PC-3 (cell line): Measurements from ENCODE around the gene ADAMTS17. TPM values are rescaled to one million over a fixed set of nuclear protein-coding genes. Genes with fewer than 3 reads are reported as not detected.

Experiments used
- ATAC-seq: fragments of 200-7000 bp; cut with Tn5 transposase; 2 replicates; pipeline ENCODE4 v1.9.1; 2020; ENCODE audit warnings: mild to moderate bottlenecking, moderate library complexity
- BruUV-seq: library from RNA; stranded (reverse); fragments of 400-500 nt; replicated peaks from 2 replicates; lab custom pipeline; 2021; lab: Mats Ljungman, UMichigan
- CTCF ChIA-PET: fragments of 300-600 bp; sonication (Branson Sonifier 250); formaldehyde crosslinking; loops from one replicate; lab custom pipeline; 2022; ENCODE audit warnings: antibody characterized with exemption; lab: Charles Lee
- POLR2A ChIA-PET: fragments of 300-600 bp; sonication (Branson Sonifier 250); formaldehyde crosslinking; loops from one replicate; lab custom pipeline; 2022; ENCODE audit warnings: antibody characterized with exemption; ENCODE audit not compliant: unreplicated experiment; lab: Charles Lee
- DNase-seq: peaks from one replicate; pipeline ENCODE4 v3.0.0-alpha.2; 2015
- H2AFZ ChIP-seq: fragments of 300-600 bp; sonication (generic); 2 replicates; pipeline ENCODE4 v1.6.0; 2016; ENCODE audit warnings: antibody characterized with exemption, low read length
- H3F3A ChIP-seq: fragments of 300-600 bp; sonication (generic); one replicate; pipeline ENCODE4 v1.6.0; 2017; ENCODE audit warnings: antibody characterized with exemption, low read length, control low read depth, mild to moderate bottlenecking; ENCODE audit not compliant: unreplicated experiment
- H3K27ac ChIP-seq: fragments of 300-600 bp; sonication (generic); 2 replicates; pipeline ENCODE4 v1.5.1; 2016; ENCODE audit warnings: mild to moderate bottlenecking, low read length
- H3K27me3 ChIP-seq: fragments of 300-600 bp; sonication (generic); 2 replicates; pipeline ENCODE4 v1.6.1; 2016; ENCODE audit warnings: low read length, mixed read lengths
- H3K36me3 ChIP-seq: fragments of 300-600 bp; sonication (generic); 2 replicates; pipeline ENCODE4 v1.6.1; 2016; ENCODE audit warnings: low read depth, mixed run types, low read length, mixed read lengths
- H3K4me1 ChIP-seq: fragments of 300-600 bp; sonication (generic); 2 replicates; pipeline ENCODE4 v1.5.1; 2016; ENCODE audit warnings: low read length; ENCODE audit not compliant: insufficient read depth
- H3K4me2 ChIP-seq: fragments of 300-600 bp; sonication (generic); 2 replicates; pipeline ENCODE4 v1.6.0; 2016; ENCODE audit warnings: low read length
- H3K4me3 ChIP-seq: fragments of 300-600 bp; sonication (generic); 2 replicates; pipeline ENCODE4 v1.5.1; 2016; ENCODE audit warnings: mild to moderate bottlenecking, low read length, mixed read lengths
- H3K79me2 ChIP-seq: fragments of 300-600 bp; sonication (generic); 2 replicates; pipeline ENCODE4 v1.6.1; 2017; ENCODE audit warnings: low read length, mixed read lengths
- H3K9ac ChIP-seq: fragments of 300-600 bp; sonication (generic); 2 replicates; pipeline ENCODE4 v1.6.0; 2016; ENCODE audit warnings: mild to moderate bottlenecking, low read length
- H3K9me2 ChIP-seq: fragments of 300-600 bp; sonication (generic); replicated peaks from 2 replicates; pipeline ENCODE4 v1.6.1; 2016; ENCODE audit warnings: mixed run types, low read length, mixed read lengths
- H3K9me3 ChIP-seq: fragments of 300-600 bp; sonication (generic); 2 replicates; pipeline ENCODE4 v1.6.1; 2016; ENCODE audit warnings: low read length, mixed read lengths
- H4K20me1 ChIP-seq: fragments of 300-600 bp; sonication (generic); 2 replicates; pipeline ENCODE4 v1.6.1; 2016; ENCODE audit warnings: low read length, mixed read lengths
- EZH2 ChIP-seq: fragments of 300-600 bp; sonication (generic); IDR thresholded peaks from one replicate; pipeline ENCODE4 v1.6.1; 2017; ENCODE audit warnings: antibody characterized with exemption, mild to moderate bottlenecking, low read length; ENCODE audit not compliant: unreplicated experiment
- EZH2phosphoT487 ChIP-seq: fragments of 300-600 bp; sonication (generic); IDR thresholded peaks from 2 replicates; pipeline ENCODE4 v1.6.1; 2018; ENCODE audit warnings: mild to moderate bottlenecking, antibody characterized with exemption, low read length, borderline replicate concordance
- intact Hi-C: fragments of 100-400 bp; cut with micrococcal nuclease; formaldehyde crosslinking; loops from 2 replicates; pipeline ENCODE4 v1.9.0; 2023
- total RNA-seq: library from RNA; depleted of rRNA; stranded (reverse); fragments of >200 nt; gene quantifications from 2 replicates; pipeline ENCODE4 v1.2.3, GENCODE V29; 2014
- TF ChIP-seq, protein P1 (sequence below): fragments of 300-600 bp; sonication (generic); conservative IDR thresholded peaks from 2 replicates; pipeline ENCODE4 v1.5.1; 2017; ENCODE audit warnings: antibody characterized with exemption, low read depth, mild to moderate bottlenecking, low read length

ADAMTS17 gene
- total RNA-seq, 1 experiment from 2014 or later = 6.9 TPM

DNA sequence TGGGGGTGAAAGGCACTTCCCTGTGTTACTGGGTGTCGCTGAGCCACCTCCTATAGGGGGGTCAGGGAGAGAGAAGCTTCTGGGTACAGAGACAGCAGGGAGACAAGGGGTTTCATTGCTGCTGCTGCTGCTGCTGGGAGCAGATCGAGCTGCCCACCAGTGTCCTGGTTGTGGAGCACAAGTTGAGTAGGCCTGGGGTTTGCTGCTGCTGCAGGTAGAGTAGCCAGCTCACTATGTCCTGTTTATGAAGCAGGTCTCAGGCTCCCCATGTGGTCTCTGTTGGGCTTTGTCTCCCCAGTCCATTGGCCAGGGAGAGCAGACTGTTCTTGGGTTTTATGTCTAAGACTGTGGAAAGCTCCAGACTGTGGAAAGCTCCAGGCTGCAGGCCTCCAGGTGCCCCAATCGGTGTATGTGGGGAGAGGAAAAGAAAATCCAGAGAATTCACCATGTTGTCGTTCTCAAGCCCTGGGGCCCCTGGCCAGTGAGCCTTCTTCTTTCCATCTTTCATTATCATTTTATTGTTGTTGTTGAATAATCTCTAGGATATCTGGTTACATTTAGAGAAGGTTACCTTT lies 157.8 kb downstream of the ADAMTS17 start:
- no peak overlapping the region for H2AFZ ChIP-seq

DNA sequence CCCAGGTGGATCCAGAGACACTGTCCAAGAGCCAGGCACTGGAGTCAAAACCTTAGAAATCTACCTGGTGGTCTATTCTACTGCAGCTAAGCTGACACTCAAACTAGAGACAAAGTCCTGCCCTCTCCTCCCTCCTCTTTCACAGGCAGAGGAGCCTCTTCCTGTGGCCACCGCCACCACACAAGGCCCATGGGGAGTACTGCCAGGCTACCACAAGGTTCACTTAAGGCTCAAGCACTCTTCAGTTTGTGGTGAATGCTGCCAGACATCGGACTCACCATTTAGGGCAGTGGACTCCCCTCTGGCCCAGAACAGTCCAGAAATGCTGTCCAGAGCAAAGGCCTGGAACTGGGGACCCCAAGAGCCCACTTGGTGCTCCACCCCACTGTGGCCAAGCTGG lies 160.9 kb downstream of the ADAMTS17 start:
- no peaks in the 10 kb centered on the region for H3K27me3 ChIP-seq
- H3K4me3 ChIP-seq = no peak overlapping the region
- no peak overlapping the region for H2AFZ ChIP-seq
- ChIA-PET POLR2A (no interaction called here), CTCF (no interaction called here)
- BruUV-seq = no TSS peak
- intact Hi-C loops = no loop called here
- H3K9me2 ChIP-seq = no peaks in the 10 kb centered on the region
- no peaks in the 10 kb centered on the region for H3K79me2 ChIP-seq
- H3K4me1 ChIP-seq = no peaks in the 10 kb centered on the region
- H3K4me2 ChIP-seq = no peak overlapping the region
- H3K9me3 ChIP-seq = no peaks in the 10 kb centered on the region
- ATAC-seq = no peak
- no peaks in the 10 kb centered on the region for H4K20me1 ChIP-seq
- H3K9ac ChIP-seq = no peak overlapping the region
- H3K27ac ChIP-seq = no peak overlapping the region
- no peaks in the 10 kb centered on the region for H3K36me3 ChIP-seq
- TF ChIP-seq EZH2 (no peak), EZH2phosphoT487 (no peak)
- TF ChIP-seq, protein P1, sequence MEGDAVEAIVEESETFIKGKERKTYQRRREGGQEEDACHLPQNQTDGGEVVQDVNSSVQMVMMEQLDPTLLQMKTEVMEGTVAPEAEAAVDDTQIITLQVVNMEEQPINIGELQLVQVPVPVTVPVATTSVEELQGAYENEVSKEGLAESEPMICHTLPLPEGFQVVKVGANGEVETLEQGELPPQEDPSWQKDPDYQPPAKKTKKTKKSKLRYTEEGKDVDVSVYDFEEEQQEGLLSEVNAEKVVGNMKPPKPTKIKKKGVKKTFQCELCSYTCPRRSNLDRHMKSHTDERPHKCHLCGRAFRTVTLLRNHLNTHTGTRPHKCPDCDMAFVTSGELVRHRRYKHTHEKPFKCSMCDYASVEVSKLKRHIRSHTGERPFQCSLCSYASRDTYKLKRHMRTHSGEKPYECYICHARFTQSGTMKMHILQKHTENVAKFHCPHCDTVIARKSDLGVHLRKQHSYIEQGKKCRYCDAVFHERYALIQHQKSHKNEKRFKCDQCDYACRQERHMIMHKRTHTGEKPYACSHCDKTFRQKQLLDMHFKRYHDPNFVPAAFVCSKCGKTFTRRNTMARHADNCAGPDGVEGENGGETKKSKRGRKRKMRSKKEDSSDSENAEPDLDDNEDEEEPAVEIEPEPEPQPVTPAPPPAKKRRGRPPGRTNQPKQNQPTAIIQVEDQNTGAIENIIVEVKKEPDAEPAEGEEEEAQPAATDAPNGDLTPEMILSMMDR = no peak
- no peaks in the 10 kb centered on the region for H3F3A ChIP-seq
- no peak for DNase-seq

More for the DNA sequence above, 157.8 kb downstream of the ADAMTS17 start:
- intact Hi-C loops = no loop called here
- ATAC-seq (no peak), DNase-seq (no peak)
- no TSS peak for BruUV-seq
- ChIA-PET POLR2A (no interaction called here), CTCF (no interaction called here)
- Histone ChIP-seq H3F3A (no peaks in the 10 kb centered on the region), H3K27ac (no peak overlapping the region), H3K27me3 (no peaks in the 10 kb centered on the region), H4K20me1 (no peaks in the 10 kb centered on the region), H3K9me3 (no peaks in the 10 kb centered on the region), H3K36me3 (no peaks in the 10 kb centered on the region), H3K4me1 (no peaks in the 10 kb centered on the region), H3K9me2 (no peaks in the 10 kb centered on the region), H3K79me2 (no peaks in the 10 kb centered on the region), H3K9ac (no peak overlapping the region), H3K4me3 (no peak overlapping the region), H3K4me2 (no peak overlapping the region)
- TF ChIP-seq EZH2 (no peak), EZH2phosphoT487 (no peak)
- TF ChIP-seq, protein P1 = no peak

DNA sequence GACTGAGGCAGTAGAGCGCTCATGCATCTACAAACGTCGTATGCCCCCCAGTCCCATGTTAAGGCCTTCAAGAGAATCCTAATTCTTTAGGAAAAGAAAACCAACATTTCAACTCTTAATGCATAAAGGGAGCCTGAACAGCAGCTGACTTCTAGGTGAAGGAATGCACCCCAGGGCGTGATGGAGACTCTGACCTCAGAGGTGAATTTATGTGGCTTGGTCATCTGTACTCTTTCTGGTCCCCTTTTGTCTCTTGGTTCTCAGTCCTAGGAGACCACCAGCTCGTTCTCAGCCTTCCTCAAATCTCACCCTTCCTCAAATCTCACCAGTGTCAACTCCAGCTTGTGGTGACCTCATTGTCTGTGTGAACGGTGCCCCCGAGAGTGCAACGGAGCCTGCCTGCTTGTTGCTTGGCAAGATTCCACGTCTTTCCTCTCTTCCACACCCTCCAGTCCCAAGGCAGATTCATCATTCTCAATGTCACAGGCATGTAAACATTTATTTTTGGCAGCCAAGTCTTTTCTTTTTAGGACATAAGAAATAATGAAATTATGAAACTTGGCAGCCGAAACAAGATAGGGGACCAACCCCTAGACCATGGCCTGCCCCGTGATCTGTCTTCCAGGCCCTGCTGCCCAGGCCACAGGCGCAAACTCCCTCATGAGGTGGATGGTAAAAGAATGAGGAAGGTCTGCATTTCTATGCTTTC lies 166.2 kb downstream of the ADAMTS17 start:
- no peak for ATAC-seq
- Histone ChIP-seq H3K27ac (no peak overlapping the region), H3K9me2 (no peaks in the 10 kb centered on the region), H3K9ac (no peak overlapping the region), H3K36me3 (no peaks in the 10 kb centered on the region; the same call in 1 of the 2 replicates), H3K4me1 (no peaks in the 10 kb centered on the region), H3K4me3 (no peak overlapping the region), H4K20me1 (no peaks in the 10 kb centered on the region), H3K27me3 (no peaks in the 10 kb centered on the region), H2AFZ (no peak overlapping the region), H3K79me2 (no peaks in the 10 kb centered on the region), H3K9me3 (no peaks in the 10 kb centered on the region; the same call in 1 of the 2 replicates), H3K4me2 (no peak overlapping the region), H3F3A (no peaks in the 10 kb centered on the region)
- TF ChIP-seq, protein P1 = no peak
- no peak for TF ChIP-seq EZH2
- no peak for TF ChIP-seq EZH2phosphoT487
- CTCF ChIA-PET = no interaction called here
- POLR2A ChIA-PET = no interaction called here
- intact Hi-C loops = no loop called here
- DNase-seq = no peak
- BruUV-seq = no TSS peak
